Head of caudate nucleus (tissue), 42 donors: ENCODE data around the gene EPHA10.
"Not testable (repeated sequence)": the region's sequence is repeated elsewhere in the genome, so short reads cannot be mapped to it uniquely, and the experiment has no call there.

Experiments used
- DNase-seq, 42 donors: peaks; one replicate each; pipeline versions ENCODE4 v3.0.0 to v3.0.0-alpha.2; 2020 to 2021; ENCODE audit warnings: mixed read lengths in 7 of 42
- intact Hi-C: fragments of 100-400 bp; cut with DNase I; formaldehyde crosslinking; loops from one replicate; pipeline ENCODE4 v1.15.0; 2022

Gene EPHA10

GRCh38 chr1:37778654-37779053 lies 13.7 kb upstream of the EPHA10 start:
- no peak for DNase-seq
- intact Hi-C loops: no loop called here

GRCh38 chr1:37776946-37777516 lies 12.1 kb upstream of the EPHA10 start:
- peak in 1 of 42 donors; percentile 13 for DNase-seq
- intact Hi-C loops: no loop called here

DNA sequence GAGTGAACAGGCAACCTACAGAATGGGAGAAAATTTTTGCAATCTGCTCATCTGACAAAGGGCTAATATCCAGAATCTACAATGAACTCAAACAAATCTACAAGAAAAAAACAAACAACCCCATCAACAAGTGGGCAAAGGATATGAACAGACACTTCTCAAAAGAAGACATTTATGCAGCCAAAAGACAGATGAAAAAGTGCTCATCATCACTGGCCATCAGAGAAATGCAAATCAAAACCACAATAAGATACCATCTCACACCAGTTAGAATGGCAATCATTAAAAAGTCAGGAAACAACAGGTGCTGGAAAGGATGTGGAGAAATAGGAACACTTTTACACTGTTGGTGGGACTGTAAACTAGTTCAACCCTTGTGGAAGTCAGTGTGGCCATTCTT lies 6.5 kb upstream of the EPHA10 start:
- intact Hi-C loops, DNase-seq: not testable (repeated sequence)

GRCh38 chr1:37767488-37767887 lies 2.6 kb upstream of the EPHA10 start:
- intact Hi-C loops: no loop called here

GRCh38 chr1:37765916-37766664 lies 1.2 kb upstream of the EPHA10 start:
- intact Hi-C loops: no loop called here
- DNase-seq: peak in 41 of 42 donors; percentile 20 to 77 (median 51)

More at GRCh38 chr1:37767488-37767887, 2.6 kb upstream of the EPHA10 start:
- DNase-seq: no peak

GRCh38 chr1:37764414-37764825 lies 500 bp downstream of the EPHA10 start:
- intact Hi-C loops: no loop called here
- DNase-seq: peak in 37 of 42 donors; percentile 22 to 80 (median 58)

- intact Hi-C loops: no loop called here
- DNase-seq: peak in 3 of 42 donors; percentile 18 to 63 (median 32)
Measured at GRCh38 chr1:37763791-37764413, 1.0 kb downstream of the EPHA10 start.

- intact Hi-C loops: no loop called here
- no peak for DNase-seq
Measured at GRCh38 chr1:37762516-37762915, 2.4 kb downstream of the EPHA10 start.

DNA sequence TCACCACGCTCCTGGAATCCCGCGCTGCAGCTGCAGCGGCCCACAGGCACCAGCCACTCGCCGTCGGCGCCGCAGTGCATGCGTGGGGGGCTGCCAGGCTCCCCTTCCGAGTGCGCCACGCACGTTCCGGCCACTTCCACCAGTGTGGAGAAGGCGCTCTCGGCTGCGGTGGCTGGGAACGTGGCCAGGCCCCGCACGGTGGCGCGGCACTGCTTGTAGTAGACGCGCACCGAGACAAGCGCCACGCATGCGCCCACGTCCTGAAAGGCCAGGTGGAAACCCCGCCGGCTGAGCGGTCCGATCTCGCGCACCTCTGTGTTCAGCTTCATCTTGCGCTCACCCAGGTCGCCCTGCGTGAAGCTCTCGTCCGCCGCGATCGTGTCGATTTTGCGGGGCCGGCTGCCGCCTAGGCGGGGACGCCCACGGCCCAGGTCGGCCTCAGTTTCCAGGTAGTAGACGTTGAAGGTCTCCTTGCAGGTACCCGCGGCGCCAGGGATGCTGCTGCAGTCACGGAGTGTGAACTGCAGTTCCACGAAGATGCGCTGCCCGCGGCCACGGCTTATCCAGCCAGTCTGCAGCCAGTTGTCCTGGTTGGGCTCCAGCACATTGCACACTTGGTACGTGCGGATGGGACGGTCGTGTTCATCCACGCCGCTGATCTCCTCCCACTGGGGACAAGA lies 3.4 kb downstream of the EPHA10 start:
- peak in 11 of 42 donors; percentile 22 to 54 (median 39) for DNase-seq
- intact Hi-C loops: no loop called here

DNA sequence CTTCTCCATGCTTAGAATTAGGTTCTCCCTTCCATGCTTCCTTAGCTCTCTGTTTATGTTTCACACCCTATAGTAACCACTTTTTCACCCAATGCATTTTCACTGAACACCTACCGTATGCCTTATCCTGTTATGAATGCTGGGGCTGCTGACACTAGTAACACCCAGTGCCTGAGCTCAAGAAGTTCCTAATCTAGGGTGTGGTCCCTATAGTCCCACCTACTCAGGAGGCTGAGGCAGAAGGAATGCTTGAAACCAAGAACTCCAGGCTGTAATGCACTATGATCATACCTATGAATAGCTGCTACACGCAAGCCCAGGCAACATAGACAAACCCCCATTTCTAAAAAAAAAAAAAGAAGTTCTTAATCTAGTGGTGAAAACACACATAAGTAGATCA lies 5.5 kb downstream of the EPHA10 start:
- intact Hi-C loops: no loop called here
- DNase-seq: peak in 7 of 42 donors; percentile 26 to 74 (median 50)

DNA sequence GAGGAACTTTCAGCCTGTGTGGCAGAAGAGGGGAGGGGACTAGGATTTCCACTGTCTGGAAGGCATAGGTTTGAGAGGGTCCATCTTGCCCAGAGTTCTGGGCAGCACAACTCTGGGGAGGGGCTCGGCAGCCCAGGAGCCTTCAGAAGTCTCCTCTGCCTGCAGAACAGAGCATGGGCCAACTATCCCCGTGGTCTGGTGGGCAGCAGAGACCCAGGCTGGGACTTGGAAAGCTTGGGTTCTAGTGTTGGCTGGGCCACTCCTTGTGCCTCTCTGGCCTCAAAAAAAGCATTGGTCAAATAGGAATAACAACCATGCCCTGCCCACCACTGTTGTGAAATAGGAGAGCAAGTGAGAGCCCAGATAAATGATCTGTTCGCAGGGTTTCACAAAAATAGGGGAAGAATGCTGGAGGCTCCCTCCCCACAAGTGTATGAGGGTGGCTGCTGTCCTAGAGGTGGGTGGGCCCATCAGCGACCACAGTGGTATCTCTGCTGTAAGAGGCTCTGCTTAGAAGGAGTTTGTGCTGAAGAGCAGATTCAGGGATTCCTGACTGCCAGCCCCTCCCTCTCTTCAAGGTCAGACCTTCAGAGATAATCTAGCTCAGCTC lies 8.9 kb downstream of the EPHA10 start:
- intact Hi-C loops: no loop called here
- DNase-seq: no peak

GRCh38 chr1:37755290-37755689 lies 9.6 kb downstream of the EPHA10 start:
- intact Hi-C loops: no loop called here
- peak in 1 of 42 donors; percentile 6 for DNase-seq

DNA sequence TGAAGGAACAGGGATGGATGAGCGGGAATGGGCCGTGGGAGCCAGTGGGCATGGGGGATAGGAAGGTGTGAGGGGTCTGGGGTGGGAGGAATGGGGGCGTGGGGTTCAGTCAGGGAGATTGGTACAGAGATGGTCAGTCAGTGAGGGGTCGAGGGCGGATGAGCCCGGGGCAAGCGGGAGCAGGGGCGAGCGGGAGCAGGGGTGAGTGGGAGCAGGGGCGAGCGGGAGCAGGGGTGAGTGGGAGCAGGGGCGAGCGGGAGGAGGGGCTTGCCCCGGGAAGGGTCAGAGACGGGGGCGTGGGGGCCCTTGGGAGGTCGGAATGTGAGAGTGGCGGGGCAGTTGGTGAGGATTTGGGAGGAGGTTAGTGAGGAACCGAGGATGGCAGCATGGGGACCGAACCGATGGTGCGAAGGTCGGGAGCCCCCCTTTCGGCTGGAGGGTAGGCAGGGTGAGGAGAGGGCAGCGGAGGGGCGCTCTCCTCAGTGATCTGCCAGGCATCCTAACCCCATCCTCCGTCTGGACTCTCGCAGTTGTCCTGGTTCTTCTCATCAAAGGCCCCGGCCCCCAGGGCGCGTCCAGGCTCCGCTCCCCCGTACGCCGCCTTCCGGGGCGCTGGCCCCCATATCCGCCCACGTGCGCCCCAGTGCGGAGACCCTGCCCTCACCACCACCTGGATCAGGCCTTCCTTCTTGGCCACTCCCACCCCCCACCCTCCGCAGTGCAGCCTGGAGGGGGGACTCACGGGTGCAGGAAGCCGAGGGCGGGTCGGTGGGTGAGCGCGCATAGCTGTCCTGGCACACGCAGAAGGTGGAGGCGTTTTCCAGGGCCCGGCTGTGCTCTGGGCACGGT lies 11.2 kb downstream of the EPHA10 start:
- no peak for DNase-seq
- intact Hi-C loops: no loop called here

GRCh38 chr1:37752583-37753471 lies 12.1 kb downstream of the EPHA10 start:
- peak in 24 of 42 donors; percentile 18 to 66 (median 46) for DNase-seq
- intact Hi-C loops: no loop called here

- intact Hi-C loops: no loop called here
- peak in 1 of 42 donors; percentile 6 for DNase-seq
Measured at GRCh38 chr1:37752213-37752582, 12.7 kb downstream of the EPHA10 start.

DNA sequence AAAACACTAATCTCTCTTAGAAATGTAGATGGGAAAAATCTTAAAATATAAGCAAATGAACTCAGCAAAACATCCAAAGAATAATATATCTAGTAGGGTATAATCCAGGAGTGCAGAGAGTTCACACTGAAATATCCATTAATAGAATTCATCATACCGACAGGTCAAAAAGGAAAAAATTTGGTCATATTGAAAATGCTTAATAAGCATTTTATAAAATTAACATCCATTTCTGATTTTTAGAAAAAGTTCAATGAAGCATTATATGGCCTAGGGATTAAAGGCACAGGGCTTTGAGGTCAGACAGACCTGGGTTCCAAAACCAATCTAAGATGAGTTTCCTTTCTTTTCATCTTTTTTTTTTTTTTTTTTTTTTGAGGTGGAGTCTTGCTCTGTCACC lies 16.4 kb downstream of the EPHA10 start:
- DNase-seq: no peak
- intact Hi-C loops: no loop called here

DNA sequence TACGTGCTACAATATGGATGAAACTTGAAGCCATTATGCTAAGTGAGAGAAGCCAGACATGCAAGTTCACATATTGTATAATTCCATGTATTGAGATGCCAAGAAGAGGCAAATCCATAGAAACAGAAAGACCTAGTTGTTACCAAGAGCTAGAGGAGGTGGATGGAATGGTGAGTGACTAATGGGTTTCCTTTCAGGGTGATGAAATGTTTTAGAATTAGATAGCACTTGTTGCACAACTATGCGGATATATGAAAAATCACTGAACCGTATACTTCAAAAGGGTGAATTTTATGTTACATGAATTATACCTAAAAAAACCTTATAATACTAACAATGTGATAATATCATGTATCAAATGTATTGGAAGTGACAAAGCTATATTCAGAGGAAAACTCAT lies 18.1 kb downstream of the EPHA10 start:
- intact Hi-C loops: no loop called here

More for the DNA sequence above, 18.1 kb downstream of the EPHA10 start:
- DNase-seq: no peak
